HG02981 (cell line): ENCODE data around the gene ARRB1.

Experiments used
- ATAC-seq: cut with Tn5 transposase; IDR thresholded peaks from one replicate; pipeline ENCODE4 v1.9.1; 2021; ENCODE audit warnings: mild to moderate bottlenecking, moderate library complexity; ENCODE audit not compliant: unreplicated experiment

ARRB1 gene

DNA sequence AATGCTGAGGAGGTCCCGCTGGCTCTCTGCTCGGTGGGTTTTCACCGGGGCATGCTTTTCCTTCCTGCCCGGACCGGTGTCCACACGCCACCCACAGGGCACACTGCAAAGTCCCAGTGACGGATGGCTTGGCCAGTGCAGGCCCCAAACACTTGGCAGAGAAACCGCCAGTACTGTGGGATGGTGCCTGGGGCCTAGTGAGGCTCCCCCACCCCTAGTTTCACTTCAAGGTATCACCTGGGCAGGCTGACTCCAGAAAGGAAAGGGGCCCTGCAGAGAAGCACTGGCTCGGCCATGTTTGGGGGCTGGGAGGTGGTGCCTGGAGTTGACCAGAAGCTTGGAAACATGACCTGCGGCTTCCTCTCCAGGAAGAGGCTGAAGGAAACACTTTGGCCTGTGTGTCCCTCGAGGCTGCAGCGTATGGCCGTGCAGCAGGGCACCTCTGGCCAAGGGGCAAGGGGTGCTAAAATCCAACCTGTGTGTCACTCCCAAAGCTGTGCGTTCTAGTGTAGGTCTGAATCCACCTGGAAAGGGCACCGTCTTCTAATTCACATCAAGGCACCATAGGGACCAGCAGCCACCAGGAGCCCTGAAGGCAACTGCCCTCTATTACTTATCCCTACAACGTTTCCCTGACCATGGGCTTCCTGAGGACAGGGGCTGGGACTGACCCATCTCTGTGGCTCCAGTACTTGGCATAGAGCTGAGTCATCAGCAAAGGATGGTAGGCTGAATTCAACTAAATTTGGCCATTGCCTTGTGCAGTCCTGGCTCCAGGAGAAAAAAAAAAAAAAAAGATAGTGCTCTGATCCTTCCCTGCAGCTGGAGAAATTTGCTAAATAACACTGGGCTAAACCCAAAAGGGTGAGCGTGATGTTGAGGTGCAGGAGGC, 88.3 kb downstream of the ARRB1 start:
- ATAC-seq: no peak

- no peak for ATAC-seq
Observed at GRCh38 chr11:75262436-75262835, 89.0 kb downstream of the ARRB1 start.

DNA sequence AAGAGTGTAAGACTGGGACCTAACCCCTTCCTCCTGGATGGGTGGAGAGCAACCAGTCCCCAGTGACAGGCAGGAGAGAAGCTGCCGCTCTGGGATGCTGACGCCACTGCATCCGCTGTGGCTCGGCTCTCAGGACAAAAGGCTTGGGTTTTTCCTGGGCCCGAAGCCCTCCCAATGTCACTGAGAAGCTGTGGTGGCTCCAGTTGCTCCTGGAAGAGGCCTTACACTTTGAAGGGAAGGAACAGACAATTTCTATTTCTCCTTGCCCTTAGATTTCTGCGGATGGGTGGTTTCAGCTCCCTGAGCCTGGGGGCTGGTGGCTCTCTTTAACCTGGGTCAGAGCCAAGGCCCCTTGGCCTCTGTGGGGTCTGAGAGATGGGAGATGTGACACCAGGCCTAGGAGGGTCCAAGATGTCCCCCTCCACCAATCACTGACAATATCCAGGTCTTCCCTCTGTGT, 89.5 kb downstream of the ARRB1 start:
- ATAC-seq: no peak

DNA sequence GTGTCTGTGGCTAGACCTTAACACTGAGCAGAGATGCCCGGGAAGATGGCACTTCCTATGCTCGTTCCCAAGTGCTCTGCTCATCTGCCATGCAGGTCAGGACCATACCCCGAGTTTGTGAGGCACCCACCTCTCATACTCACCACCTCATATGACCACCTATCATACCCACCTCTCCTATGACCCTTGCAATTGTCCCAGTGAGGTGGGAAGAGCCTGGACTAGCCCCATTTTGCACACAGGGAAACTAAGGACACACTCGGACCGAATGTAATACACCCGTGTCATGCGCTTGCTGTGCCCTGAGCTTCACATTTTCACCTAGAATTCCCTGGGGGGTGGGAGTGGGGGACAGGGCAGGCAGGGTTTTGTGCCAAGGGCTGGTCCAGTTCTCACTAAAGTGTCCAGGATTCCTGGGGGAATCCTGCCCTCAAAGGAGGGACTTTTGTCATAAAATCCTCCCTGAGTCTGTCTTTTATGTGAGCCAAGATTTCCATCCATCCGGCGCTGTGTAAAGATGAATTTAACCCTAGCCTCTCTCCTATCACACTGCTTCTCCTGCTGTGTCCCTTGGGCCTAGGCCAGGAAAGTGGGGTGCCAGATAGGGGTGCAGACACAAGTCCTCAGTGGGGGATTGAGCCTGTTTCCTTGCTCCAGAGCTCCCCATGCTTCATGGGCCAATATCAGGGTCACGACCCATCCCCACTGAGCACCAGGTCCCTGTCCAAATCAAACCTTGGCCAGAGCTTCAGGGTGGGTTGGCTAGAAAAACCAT, 90.9 kb downstream of the ARRB1 start:
- no peak for ATAC-seq

- ATAC-seq: no peak
Observed at GRCh38 chr11:75254326-75254725, 97.1 kb downstream of the ARRB1 start.

- no peak for ATAC-seq
Observed at GRCh38 chr11:75249704-75250103, 101.8 kb downstream of the ARRB1 start.

DNA sequence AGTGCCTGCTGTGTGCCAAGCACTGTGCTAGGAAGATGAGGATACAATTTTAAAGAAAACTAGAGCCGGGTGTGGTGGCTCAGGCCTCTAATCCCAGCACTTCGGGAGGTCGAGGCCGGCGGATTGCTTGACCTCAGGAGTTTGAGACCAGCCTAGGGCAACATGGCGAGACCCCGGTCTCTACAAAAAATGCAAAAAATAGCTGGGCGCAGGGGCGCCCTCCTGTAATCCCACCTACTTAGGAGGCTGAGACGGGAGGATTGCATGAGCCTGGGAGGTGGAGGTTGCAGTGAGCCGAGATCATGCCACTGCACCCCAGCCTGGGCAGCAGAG, 102.6 kb downstream of the ARRB1 start:
- no peak for ATAC-seq

- ATAC-seq: no peak
Observed at GRCh38 chr11:75246671-75247350, 104.7 kb downstream of the ARRB1 start.

GRCh38 chr11:75246006-75246670, 105.3 kb downstream of the ARRB1 start:
- no peak for ATAC-seq

DNA sequence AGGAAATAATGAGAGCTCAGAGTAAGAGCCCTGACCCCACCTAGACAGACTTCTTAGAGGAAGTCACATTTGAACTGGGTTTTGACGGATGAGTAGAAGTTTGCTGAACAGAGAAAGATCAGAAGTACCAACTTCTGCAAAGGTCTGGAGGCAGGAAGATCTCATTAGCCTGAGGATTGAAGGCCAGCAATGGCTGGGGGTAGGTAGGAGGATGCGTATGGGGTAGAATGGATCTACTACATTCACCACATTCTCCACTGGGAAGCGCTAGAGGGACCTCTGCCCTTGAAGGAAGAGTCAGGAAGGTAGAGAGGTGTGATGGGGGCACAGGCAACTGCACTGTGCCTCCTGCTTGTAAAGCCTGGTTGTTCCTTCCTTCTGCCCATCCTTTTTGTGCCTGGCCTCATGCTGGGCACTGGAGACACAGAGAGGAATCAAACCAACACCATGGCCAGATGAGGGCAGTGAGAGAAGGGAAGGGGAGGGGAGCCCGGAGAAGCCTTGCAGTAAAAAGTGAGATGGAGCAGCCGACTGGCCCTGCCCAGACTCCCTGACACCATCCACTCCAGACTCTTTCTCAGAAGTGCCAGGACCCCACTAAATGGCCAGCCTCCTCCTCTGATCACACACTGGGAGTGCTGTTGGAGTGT, 106.0 kb downstream of the ARRB1 start:
- no peak for ATAC-seq

GRCh38 chr11:75244052-75244814, 107.2 kb downstream of the ARRB1 start:
- ATAC-seq: no peak

GRCh38 chr11:75242722-75243600, 108.5 kb downstream of the ARRB1 start:
- no peak for ATAC-seq

GRCh38 chr11:75241906-75242644, 109.4 kb downstream of the ARRB1 start:
- peak; percentile 4 for ATAC-seq

DNA sequence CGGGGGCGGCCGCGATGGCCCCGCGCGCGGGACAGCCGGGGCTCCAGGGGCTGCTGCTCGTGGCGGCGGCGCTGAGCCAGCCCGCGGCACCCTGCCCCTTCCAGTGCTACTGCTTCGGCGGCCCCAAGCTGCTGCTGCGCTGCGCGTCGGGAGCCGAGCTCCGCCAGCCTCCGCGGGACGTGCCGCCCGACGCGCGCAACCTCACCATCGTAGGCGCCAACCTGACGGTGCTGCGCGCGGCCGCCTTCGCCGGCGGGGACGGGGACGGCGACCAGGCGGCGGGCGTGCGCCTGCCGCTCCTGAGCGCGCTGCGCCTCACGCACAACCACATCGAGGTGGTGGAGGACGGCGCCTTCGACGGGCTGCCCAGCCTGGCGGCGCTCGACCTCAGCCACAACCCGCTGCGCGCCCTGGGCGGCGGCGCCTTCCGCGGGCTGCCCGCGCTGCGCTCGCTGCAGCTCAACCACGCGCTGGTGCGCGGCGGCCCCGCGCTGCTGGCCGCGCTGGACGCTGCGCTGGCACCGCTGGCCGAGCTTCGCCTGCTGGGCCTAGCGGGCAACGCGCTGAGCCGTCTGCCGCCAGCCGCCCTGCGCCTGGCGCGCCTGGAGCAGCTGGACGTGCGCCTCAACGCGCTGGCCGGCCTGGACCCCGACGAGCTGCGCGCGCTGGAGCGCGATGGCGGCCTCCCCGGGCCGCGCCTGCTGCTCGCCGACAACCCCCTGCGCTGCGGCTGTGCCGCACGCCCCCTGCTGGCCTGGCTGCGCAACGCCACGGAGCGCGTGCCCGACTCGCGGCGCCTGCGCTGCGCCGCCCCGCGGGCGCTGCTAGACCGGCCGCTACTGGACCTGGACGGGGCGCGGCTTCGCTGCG, 110.2 kb downstream of the ARRB1 start:
- peak; percentile 82 for ATAC-seq

DNA sequence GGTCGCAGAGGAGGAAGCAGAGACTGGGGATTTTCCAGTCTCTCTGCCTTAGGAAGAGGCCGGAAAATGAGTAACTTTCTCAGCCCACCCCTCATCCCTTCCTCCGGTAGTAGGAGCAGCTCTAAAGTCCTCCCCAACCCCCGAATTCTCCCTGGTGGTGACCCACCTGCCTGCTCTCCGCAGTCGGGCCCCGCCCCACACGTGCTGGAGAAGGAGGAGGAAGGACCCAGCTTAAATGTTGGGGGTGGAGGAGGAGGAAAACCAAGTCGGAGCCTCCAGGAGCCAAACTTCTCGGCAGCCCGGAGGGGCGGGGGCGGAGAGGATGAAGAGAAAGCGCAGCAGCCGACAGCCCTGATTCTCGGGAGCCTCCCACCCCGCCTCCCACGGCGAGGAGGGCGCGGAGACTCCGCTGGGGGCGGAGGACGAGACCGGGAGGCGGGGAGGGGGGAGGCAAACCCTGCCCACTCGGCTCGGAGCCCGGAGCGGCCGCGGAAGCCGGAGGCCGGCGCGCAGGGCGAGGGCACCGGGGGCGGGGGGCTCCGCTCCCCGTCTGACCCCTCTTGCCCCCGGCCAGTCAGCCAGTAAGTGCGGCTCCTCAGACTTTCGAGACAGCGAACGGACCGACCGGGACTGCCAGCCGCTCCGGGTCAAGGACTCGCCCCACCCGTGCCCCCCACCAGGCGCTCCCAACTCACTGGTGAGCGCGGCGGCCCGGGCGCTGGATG, 111.0 kb downstream of the ARRB1 start, which contains the start of gene TPBGL:
Gene TPBGL (plus strand): TSS at position 464 of the 725 bp plus-strand sequence. CDS start 276 bp downstream, outside the sequence.
- no peak for ATAC-seq
